HTR-8/SVneo (cell line): ENCODE results near the gene SRD5A3.

Experiments used
- DNase-seq: peaks from one replicate; pipeline ENCODE4 v3.0.0; 2011; ENCODE audit warnings: low spot score, mixed read lengths; ENCODE audit not compliant: insufficient read length
- FAIRE-seq: peaks from 2 replicates; lab custom pipeline; 2011; peaks lifted over from hg19 to GRCh38; lab: Jason Lieb, UNC

Gene SRD5A3

GRCh38 chr4:55398461-55398860, 52.4 kb downstream of the SRD5A3 start:
- no peak for FAIRE-seq
- no peak for DNase-seq

DNA sequence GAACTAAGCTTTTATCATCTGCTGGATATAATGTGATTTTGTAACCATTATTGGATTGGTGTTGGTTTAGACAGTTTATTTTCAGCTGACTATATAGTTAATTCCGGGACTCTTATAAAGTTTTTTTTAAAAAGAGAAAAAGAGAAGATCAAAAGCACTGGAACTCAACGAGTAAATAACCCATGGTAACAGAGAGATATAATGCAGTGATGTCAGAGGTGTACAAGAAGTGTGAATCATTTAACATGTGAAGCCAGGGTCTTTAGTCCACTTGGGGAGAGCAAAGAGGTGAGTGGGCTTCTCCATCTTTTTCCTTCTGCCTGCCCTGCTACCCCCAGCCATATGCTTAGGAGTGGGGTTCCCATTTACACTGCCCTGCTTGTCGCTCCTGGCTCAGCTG, 52.9 kb downstream of the SRD5A3 start:
- DNase-seq (no peak), FAIRE-seq (no peak)

DNA sequence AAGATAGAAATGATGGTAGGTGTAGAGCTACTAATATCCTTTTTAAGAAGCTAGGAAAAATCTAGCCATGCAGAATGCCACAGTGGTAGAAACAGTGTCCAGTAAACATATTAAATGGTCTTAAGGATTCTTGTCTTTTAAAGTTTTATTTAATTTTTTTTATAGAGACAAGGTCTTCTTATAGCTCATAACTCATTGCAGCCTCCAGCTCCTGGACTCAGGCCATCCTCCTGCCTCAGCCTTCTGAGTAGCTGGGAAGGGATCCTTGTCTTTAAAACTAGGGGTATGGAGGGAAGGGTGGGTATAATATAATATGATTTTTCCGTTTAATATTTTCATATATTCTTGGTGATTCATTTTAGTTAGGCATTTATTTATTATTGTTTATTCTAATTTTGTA, 53.5 kb downstream of the SRD5A3 start:
- no peak for DNase-seq

DNA sequence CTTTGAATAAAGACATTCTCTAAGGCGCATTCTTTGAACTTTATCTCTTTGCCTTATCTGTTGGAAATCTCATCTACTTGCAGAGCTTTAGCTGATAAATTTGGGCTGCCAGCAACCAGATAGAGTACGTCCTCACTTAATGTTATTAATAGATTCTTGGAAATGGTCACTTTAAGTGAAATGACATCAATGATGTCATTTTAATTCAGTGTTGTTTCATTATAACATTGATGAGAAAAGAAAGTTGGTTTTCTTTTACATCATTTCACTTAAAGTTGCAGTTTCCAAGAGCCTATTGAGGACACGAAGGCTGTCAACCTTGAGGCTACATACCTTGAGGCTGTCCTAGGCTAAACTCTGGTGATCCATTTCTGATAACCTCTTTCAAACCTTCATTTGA, 59.0 kb downstream of the SRD5A3 start:
- FAIRE-seq (no peak), DNase-seq (no peak)

More for the DNA sequence above, 53.5 kb downstream of the SRD5A3 start:
- FAIRE-seq = no peak

GRCh38 chr4:55406545-55406944, 60.5 kb downstream of the SRD5A3 start:
- DNase-seq = no peak
- FAIRE-seq = no peak

GRCh38 chr4:55407119-55407518, 61.1 kb downstream of the SRD5A3 start:
- FAIRE-seq (no peak), DNase-seq (no peak)

DNA sequence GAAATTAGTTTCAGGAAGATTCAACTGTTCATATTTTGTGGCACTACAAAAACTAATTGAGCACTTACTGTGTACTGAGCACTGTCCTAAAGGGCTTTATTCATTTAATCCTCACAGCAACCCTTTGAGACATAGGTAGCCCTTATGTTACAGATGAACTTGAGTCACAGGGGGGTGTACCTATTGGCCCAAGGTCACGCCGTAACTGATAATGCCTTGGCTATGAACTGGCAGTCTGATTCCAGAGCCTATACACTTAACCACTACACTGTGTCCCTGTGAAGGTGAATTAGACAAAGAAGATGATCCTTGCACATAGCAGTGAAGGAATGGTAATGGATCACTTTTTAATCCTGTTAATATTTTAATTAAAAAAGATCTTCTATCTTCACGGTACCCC, 61.7 kb downstream of the SRD5A3 start:
- FAIRE-seq = no peak

DNA sequence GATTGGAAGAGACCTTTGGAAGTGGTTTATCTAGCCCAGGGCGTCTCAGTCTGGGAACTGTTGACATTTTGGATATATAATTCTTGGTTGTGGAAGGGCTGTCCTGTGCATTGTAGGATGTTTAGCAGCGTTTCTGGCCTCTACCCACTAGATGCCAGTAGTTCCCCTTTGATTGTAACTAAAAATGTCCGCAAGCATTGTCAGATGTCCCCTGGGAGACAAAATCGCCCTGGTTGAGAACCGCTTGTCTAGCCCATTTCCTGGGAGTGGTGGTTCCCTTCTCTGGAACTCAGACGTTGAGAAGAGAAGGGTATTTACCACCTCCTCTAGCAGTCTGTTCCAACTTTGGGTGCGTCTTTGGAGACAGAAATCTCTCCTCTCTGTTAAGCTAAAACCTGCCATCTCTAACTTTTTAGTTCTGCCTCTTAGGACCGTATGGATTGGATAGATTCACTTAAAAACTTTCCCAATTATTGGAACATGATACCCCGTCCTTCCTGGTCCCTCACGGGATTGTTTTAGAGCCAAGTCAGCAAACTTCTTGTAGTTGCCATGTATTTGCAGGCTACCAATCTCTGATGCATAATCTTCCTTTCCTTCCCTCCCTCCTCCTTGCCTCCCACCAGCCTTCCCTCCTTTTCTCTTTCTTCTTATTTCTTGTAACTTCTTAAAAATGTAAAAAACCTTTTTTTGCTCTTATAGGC, 63.6 kb downstream of the SRD5A3 start:
- no peak for FAIRE-seq
- no peak for DNase-seq

More for the DNA sequence above, 61.7 kb downstream of the SRD5A3 start:
- DNase-seq = no peak

- FAIRE-seq (no peak), DNase-seq (no peak)
Observed at GRCh38 chr4:55410431-55410830, 64.4 kb downstream of the SRD5A3 start.

- DNase-seq (no peak), FAIRE-seq (no peak)
Observed at GRCh38 chr4:55411621-55412020, 65.6 kb downstream of the SRD5A3 start.

DNA sequence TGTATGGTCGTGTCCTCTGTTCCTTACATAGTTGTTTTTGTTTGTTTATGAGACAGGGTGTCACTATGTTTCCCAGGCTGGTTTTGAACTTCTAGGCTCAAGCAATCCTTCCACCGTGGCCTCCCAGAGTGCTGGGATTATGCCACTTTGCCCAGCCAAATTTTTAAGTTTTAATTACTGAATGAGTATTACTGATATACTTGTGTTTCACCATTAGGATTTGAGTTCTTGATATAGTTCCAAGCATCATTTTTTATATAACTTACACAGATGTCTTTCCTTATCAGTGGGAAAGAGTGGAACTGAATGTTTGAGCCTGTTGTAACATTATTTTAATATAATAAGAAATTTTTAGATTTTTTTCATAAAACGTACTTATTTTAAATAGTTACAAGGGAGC, 70.1 kb downstream of the SRD5A3 start:
- FAIRE-seq = no peak

More for the DNA sequence above, 70.1 kb downstream of the SRD5A3 start:
- DNase-seq = no peak
